SW 1271 (cell line): Measurements from ENCODE around the gene RASGRF2.

Experiments
- DNase-seq, 2 experiments: peaks; one replicate each; lab custom pipeline; 2025; lab: John Stamatoyannopoulos, UW

Gene RASGRF2

DNA sequence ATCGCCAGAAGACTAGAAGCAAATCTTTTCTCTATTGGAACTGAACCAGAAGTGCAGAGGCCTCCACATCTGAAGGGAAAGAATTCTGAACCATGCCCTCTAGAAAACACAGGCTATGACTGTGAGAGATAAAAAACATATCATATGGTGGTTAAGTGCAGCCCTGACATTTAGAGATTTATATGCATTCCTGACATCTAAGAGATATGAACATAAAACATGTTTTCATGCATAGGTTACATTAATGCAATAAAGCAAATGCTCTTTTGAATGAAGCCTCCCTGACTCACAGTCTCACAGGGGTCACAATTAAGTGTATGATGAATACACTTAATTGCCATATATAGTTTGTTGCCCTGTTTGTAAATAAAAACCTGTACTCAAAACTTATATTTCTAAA is 244.0 kb downstream of the RASGRF2 start:
- DNase-seq, result no peak

DNA sequence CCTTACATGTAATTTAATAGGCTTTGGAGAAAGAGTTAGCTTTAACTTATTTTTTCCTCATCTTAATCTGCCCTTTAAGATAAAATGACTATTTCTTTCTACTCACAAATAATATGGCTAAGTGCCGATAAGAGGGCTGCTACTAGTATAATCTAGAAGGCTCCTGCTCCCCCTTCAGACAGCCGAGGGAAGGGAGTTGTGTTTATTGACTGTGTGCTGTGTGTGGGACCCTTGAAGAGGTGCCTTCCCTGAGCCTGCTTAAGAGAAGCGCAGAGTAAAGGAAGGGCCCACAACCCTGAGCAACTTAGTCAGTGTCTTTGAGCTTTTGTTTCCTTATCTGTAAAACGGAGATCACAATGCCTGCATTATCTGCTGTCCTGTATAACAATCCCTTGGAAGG is 244.9 kb downstream of the RASGRF2 start:
- DNase-seq, result no peak

DNA sequence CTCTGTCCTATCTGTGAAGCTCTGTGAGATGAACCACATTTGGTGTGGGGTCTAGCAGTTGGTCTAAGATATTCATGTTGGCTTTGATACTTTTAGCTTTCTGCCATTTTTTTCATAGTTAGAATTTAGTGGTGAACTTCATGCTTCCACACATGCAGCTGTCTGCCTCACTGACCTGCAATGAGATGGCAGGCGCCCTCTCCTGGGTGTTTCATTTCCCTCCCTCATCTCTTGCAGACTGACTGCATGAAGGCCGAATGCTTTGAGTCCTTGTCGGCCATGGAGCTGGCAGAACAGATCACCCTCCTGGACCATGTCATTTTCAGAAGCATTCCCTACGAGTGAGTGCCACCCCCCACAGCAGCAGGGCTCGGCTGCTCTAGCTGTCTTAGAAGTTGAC is 246.8 kb downstream of the RASGRF2 start:
- DNase-seq, result no peak

DNA sequence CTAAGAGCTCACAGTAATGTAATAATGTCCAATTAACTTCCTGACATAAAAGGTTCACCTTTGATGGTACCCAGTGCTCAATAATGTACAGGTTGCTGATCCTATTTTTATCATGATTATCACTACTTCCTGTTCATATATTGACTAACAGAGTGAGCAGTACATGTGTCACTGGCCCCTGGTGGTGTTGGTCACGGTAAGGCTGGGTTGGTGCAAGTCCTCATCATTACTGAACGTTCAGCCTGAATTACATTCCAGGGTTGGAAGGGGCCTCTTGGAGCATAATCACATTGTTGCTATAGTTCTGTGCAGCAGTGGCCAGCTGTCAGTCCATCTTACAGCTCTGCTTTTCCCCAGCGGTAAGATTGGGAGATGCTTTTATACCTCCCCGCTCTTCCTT is 248.7 kb downstream of the RASGRF2 start:
- no peak for DNase-seq

DNA sequence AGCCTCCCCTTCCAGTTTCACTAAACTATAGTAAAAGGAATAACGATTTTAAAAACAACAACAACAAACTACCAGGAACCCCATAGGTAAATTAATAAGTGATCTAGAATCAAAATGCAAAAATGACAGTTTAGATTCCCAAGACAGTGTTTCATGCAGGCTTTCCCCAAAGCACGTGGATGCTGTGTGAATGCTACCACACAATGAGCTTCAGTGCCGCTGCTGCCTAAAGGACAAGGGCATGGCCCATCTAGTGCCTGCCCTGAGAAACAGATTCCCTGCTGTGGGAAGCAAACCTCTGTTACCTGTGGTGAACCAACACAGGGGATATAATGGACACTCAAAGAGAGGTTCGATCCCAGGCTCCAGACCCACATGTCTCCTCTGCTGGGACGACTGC is 249.2 kb downstream of the RASGRF2 start:
- DNase-seq, result no peak

DNA sequence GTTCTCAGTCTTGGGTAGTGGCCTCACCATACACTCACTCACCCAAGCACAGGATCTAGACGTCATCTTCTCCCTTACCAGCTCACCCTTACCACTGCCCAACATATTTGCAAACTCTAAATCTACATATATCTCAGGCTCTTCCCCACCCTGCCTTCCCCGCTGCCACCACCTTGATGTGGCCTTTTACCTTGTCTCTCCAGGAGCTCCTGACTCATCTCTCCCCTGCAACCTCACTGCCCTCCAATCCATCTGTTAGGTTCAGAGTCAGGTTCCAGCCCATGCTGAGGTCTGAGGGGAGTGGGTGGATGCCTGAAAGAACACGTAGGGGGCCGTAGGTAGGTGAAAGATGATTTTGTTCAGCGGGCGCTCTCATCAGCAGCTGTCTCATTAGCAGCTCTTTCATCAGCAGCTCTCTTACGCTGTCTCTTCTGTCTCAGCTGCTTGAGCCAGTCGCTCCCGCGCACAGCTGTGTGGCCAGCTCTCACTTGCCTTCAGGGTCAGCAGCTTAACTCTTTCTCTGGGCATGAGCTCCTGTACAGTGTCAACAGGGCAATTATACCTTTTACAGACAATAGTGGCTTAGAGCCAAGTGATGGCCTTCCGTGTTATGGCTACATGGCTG is 249.8 kb downstream of the RASGRF2 start:
- no peak for DNase-seq

DNA sequence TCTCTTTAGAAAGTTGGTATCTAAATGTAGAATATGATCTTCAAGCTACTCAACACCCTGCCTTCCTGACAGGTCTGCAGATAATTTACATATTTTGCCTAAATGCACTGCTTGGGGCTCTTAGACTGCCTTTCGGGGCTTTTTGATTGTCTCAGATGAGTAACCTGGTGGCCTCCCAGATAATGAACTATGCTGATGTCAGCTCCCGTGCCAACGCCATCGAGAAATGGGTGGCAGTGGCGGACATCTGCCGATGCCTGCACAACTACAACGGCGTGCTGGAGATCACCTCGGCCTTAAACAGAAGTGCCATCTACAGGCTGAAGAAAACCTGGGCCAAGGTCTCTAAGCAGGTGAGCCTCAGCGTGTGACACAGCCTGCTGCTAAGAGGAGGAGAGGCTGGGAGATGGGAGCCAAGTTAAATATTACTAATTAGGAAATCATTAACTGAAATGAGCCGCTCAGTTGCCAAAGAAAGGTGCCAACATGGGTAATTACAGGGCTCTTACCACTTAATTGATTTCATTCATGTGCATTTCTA is 252.1 kb downstream of the RASGRF2 start:
- DNase-seq, result no peak

DNA sequence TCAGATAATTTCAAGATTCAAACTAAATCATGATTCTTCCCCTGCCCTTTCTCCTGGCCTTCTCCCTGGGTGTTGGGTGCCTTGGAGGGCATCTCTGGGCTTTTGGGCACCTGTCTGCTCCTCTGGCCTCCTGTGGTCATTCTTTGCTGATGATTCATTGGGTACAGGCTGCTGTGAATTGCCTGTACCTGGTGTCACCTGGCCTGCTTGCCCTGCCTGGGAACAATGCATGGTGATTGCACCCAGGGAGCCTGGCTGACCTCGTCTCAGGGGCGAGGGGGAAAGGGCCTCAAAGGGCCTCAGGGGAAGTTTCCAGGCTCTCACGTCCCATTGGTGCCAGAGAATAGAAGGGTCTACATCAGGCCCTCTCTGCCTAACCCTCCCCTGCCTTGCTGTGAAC is 252.9 kb downstream of the RASGRF2 start:
- no peak for DNase-seq

DNA sequence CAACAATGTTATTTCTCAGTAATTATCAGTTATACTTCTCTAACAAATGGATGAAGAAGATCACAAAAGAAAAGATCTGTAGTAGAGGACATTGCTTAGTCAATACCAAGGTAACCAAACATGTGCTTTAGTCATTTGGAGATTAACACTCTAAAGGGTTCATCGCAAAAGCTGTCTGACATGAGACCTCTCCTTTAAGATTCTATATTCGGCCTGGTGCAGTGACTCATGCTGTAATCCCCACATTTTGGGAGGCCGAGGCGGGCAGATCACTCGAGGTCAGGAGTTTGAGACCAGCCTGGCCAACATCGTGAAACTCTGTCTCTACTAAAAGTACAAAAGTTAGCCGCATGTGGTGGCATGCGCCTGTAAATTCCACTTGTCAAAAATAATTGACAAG is 254.7 kb downstream of the RASGRF2 start:
- no peak for DNase-seq

DNA sequence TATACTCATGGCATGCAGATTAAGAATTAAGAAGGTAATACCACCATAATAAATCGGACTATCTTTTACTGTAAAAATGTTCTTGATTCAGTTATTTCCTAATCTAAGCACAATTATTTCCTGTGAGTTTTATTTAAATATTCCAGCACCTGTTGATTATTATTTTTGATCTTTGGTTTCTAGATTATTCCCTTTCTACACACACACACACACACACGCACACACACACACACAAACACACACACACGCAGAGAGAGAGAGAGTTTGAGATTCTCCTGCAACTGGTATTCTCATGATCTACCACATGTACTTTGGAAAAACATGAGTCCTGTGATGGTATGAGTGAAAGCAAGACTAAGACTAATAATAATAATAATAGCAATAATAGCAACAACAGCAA is 256.0 kb downstream of the RASGRF2 start:
- no peak for DNase-seq

DNA sequence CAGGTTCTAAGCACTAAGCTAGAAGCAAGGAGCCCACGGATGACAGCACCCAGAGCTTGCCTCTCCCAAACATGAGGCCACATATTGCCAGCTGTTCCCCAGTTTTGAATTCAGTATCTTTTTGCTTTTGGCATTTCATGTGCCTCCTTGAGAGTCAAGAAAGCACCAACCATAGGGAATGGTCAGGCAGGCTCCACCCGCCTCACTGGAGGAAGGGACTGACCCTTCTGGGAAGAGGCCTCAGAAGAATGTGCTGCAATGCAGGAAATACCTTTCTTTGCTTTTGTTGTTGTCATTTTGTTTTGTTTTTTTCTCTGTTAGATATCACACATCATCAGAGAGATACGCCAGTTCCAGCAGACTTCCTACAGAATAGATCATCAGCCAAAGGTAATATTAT is 259.2 kb downstream of the RASGRF2 start:
- DNase-seq, result no peak

DNA sequence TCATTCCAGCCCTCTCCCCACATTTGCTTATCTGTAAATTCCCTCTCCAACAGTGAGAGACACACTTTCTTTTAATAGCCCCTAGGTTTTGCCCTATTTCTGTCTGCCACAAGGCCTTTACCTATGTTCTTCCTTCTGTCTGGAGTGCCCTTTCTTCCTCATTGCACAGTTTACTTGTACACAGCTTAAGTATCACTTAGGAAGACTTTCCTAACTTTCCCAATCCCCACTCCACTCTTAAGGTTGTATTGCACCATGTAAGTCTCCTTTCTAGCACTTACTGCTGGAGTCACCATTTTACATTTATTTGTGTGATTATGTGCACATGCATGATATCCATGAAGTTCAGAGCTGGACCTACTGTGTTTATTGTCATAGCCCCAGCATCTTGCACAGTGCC is 262.1 kb downstream of the RASGRF2 start:
- no peak for DNase-seq

DNA sequence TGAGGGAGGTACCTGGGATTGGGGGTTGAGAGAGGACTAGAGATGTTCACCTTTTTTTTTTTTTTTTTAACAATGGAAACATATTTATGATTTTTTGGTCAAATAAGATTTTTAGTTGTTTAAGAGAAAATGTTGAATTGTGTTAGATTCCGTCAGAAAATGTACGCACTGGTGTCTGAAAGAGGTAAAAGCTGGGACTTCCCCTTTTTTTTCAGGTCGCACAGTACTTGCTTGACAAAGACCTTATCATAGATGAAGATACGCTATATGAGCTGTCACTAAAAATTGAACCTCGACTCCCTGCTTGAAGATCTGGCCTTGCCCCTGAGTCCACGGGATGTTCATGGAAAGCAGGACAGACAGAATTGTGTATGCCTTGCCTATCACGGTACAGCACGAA is 265.3 kb downstream of the RASGRF2 start:
- DNase-seq, result no peak

DNA sequence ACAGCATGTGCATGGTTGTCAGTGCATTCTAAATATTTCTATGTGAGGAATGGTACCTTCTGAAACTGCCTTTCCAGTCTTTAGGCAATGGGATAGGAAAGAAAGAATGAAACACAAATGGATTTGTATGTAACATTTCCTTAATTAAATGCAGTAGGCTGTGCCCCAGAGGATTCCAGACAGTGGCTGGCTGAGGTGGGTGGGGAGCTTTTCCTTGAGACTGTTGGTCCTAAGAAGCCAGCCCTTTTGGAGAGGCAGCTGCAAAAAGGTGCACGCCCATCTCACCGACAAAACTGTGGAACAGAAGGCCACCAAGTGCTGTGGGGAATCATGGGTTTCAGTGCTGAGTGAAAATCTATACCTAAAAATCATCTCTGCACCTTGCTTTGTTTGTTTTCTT is 266.1 kb downstream of the RASGRF2 start:
- DNase-seq, result no peak

DNA sequence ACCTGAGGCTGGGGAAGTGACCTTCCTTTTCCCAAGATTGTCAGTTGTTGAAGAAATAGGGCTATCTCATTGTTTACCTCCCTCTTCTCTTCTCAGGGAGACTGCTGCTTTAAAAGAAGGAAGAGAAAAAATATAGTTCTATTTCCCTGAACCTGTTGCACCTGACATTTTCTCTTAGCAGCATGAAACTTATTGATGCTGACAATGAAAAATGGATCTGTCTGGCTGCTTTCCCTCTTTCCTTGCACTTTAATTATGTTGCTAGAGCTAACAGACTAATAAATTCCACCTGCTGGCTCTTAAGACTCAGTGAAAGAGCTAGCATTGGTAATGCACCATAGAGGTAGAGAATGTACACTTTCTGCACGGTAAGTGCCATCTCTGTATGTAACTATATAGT is 266.8 kb downstream of the RASGRF2 start:
- no peak for DNase-seq

DNA sequence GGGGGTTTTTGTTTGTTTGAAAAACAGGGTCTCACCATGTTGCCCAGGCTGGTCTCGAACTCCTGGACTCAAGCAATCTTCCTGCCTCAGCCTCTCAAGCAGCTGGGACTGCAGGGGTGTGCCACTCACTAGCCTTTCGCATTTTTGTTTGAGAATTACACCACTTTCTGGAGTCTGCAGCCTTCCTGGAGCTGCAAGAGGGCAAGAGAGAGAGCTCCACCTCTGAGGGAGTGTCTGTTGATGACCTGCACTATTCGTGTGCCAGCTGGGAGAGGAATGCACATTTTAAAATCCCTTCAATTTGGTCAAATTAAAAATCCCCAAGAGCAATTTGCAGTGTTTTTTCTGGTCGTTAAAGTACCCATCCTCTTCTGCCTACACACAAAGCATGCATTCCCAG is 267.9 kb downstream of the RASGRF2 start:
- no peak for DNase-seq

DNA sequence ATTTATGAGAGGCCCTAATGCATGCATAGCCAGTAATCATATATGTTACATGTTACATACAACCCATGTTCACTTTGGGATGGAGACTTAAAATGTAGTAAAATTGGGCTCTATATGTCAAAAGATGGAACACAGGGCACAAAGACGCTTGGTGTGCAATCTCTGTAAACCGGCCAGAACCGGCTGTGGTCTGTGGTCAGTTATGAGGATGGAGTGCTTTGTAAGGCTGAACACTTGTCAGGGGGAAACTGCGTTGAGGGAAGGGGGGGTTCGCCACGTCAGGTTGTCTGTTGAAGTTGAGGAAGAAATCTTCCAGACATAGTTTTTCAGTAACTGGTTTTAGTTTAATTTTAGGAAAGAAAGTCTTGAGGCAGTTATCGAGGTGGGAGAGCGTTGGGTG is 270.3 kb downstream of the RASGRF2 start:
- DNase-seq, result no peak

DNA sequence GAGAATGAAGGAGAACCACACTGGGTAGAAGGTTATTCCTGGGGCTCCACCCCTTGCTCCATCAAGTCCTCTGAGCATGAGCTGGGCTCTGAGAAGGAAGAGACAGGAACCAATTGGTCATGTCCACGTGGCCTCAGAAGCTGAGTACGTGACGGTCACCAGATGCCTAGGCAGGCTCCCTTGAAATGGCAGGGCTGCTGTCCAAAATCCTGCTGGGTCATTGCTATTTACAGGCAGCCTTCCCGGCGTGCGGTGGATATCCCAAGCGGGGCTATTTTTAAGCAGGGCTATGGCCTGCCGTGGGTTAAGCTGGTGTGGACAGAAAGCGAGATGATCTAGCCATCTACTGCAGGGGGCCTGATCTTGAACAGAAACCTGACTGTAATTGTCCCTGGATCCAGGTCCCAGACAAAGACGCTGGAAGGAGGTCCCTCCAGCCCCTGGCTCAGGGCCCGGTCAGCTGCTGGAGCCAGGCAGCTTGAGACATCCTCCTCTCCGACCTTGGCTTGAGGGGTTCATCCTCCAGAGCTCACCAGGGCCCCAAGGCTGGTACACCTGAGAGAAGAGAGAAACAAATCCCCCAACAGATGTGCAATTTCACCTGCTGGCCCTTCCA is 272.4 kb downstream of the RASGRF2 start:
- no peak for DNase-seq

DNA sequence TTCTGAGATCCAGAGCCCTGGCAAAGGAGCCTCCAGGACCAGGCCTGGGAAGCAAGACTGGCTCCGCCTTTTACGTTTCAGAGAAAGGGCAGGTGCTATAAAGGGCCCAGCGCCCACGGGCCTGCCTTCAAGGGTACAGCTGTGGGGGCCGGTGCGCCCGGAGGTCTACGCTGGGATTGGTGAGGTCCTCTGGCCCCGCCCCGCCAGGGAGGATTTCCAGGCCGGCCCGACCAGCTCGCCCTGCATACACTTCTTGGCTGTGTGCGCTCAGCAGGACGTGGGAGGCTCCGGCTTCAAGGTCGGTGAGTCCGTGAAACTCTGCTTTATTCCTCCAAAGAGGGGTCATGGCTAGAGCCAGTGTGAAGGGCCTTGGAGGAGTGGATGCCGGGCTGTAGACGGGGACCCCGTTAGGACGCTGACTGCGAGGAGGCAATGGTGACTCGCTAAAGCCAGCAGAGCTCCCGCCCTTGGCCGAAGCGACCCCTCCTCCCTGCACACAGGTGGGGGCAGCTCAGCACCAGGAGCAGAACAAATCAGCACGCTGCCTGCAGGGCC is 273.0 kb downstream of the RASGRF2 start, which contains the start of gene CKMT2:
CKMT2 (plus strand) TSS at position 243 of the 555 bp plus-strand sequence. CDS start 17,811 bp downstream, outside the sequence.
- DNase-seq, result no peak

DNA sequence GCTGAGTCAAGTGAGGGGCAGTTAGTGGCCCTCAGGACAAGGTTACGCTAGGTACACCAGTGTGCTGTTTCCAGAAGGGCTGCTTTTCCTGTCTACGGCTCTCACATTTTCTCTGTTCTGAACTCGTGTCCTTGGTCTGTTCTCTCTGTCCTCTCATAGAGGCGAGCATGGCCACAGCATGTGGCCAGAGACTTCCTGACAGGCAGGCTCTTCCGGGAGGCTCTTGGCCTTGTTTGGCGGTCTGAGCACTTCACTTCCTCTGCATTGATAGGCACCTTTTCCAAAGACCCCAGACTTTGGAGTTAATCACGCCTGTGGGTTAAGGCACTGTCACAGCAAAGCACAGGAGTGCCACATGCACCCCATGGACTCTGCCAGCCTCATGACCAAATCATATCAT is 274.1 kb downstream of the RASGRF2 start:
- no peak for DNase-seq

DNA sequence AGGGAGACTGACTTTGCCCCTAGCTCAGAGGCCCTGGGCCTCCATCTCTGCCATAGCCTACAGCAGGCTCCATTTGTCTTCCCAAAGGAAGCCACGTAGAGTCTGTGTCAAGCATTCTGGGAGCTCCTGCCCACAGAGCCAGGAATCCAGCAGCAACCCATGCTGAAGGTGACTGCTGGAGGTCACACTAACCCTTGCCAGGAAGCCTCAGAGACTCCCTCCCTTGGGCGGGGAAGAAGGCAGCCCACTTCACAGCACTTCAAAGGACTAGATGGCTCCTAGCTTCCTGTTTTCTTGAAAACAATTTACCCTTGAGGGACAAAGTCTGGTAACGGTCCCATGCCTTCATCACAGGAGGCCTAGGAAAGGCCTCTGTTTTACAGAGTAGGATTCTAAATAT is 274.6 kb downstream of the RASGRF2 start:
- DNase-seq, result no peak

DNA sequence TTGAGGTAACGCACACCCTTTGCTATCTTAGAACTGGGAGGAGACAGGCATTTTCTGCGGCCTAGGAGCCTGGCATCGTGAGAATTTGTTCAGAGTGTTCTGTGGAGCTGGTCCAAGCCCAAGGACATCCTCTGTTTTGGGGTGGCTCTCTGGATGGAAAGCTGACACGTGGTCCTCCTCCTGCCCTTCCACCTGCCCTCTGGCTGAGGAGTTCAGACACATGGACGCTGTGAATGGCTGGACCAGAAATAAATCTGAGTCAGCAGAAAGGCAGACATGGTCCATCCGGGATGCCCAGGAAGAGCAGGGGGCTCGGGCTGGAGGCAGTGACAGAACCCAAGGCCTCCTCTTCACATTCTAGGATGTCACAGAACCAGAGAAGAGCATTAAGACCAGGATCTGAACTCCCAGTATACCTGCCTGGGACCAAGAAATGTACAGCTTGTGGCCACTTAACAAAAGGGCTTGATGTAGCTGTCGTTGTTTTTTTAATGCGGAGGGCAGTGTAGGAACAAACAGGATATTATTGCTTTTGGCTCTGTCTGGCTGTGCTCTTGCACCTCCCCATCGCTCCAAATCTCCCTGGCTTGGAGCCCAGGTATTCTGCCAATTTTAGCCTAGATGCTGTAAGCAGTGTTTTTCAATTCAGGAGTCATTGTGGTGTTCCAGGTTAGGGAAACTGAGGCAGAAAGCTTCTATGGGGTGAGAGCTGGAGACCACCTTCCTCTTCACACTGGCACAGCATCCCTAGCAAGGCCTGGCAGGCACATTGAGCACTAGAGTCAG is 275.3 kb downstream of the RASGRF2 start:
- no peak for DNase-seq

DNA sequence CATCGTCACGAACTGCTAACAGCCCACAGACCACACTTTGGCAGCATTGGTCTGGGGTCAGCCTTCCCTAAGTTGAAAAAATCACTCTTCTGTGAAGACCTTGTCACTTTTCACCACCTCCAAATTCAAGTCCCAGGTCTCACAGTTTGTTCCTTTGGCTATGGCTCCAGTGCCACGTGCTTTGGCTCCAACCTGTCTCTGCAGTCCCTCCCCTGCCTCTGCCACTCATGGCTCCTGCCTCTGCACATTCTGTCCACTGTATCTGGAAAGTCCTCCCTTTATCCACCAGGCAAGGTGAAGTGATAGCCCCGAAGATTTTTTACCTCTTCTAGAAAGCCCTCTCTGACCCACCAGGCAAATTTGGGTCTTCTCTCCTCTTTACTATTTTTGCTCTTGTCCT is 278.3 kb downstream of the RASGRF2 start:
- DNase-seq, result no peak
